WI38 (cell line): Measurements from ENCODE around the gene MLXIPL.

Experiments used
- H3K4me3 ChIP-seq: 2 replicates; pipeline ENCODE4 v1.5.1; 2011; ENCODE audit warnings: low read depth, mild to moderate bottlenecking, control low read depth, low read length
- TF ChIP-seq, protein P1 (sequence below): IDR thresholded peaks from 2 replicates; pipeline ENCODE4 v1.5.1; 2012; ENCODE audit warnings: low read depth, mild to moderate bottlenecking, control low read depth, low read length

The MLXIPL gene, protein sequence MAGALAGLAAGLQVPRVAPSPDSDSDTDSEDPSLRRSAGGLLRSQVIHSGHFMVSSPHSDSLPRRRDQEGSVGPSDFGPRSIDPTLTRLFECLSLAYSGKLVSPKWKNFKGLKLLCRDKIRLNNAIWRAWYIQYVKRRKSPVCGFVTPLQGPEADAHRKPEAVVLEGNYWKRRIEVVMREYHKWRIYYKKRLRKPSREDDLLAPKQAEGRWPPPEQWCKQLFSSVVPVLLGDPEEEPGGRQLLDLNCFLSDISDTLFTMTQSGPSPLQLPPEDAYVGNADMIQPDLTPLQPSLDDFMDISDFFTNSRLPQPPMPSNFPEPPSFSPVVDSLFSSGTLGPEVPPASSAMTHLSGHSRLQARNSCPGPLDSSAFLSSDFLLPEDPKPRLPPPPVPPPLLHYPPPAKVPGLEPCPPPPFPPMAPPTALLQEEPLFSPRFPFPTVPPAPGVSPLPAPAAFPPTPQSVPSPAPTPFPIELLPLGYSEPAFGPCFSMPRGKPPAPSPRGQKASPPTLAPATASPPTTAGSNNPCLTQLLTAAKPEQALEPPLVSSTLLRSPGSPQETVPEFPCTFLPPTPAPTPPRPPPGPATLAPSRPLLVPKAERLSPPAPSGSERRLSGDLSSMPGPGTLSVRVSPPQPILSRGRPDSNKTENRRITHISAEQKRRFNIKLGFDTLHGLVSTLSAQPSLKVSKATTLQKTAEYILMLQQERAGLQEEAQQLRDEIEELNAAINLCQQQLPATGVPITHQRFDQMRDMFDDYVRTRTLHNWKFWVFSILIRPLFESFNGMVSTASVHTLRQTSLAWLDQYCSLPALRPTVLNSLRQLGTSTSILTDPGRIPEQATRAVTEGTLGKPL

DNA sequence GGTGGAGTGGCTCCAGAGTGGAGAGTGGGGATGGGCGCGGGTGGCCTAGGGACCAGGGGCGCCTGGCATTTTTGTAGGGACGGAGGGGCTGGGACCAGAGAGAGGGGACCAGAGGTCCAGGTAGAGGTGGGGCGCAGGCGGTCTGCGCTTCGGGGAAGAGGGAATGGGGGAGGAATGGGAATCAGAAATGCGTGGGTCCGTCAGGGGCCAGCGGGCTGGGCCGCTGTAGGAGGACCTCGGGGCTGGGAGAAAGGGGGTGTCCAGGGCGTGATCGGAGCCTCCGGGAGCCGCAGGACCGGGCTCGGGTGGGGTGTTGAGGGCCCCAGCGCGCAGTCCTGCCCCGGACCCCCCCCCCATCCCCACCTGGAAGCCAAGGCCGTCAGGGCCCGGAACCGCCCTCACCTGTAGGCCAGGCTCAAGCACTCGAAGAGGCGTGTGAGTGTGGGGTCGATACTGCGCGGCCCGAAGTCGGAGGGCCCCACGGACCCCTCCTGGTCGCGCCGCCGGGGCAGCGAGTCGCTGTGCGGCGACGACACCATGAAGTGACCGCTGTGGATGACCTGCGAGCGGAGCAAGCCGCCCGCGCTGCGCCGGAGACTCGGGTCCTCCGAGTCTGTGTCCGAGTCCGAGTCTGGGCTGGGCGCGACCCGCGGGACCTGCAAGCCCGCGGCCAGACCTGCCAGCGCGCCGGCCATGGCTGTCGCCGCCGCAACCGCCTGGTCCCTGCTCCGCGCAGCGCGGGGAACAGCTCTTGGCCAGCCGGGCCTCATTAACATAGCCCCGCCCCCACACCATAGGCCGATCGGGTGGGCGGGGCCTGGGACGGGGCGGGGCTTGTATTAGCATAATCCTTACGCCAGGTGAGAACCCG lies at the start of gene MLXIPL:
MLXIPL (minus strand) TSS at position 725 of the 871 bp plus-strand sequence; CDS start at position 695, 30 bp downstream.
- no peak within 1 kb of the TSS for H3K4me3 ChIP-seq
- TF ChIP-seq, protein P1, sequence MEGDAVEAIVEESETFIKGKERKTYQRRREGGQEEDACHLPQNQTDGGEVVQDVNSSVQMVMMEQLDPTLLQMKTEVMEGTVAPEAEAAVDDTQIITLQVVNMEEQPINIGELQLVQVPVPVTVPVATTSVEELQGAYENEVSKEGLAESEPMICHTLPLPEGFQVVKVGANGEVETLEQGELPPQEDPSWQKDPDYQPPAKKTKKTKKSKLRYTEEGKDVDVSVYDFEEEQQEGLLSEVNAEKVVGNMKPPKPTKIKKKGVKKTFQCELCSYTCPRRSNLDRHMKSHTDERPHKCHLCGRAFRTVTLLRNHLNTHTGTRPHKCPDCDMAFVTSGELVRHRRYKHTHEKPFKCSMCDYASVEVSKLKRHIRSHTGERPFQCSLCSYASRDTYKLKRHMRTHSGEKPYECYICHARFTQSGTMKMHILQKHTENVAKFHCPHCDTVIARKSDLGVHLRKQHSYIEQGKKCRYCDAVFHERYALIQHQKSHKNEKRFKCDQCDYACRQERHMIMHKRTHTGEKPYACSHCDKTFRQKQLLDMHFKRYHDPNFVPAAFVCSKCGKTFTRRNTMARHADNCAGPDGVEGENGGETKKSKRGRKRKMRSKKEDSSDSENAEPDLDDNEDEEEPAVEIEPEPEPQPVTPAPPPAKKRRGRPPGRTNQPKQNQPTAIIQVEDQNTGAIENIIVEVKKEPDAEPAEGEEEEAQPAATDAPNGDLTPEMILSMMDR = no peak

DNA sequence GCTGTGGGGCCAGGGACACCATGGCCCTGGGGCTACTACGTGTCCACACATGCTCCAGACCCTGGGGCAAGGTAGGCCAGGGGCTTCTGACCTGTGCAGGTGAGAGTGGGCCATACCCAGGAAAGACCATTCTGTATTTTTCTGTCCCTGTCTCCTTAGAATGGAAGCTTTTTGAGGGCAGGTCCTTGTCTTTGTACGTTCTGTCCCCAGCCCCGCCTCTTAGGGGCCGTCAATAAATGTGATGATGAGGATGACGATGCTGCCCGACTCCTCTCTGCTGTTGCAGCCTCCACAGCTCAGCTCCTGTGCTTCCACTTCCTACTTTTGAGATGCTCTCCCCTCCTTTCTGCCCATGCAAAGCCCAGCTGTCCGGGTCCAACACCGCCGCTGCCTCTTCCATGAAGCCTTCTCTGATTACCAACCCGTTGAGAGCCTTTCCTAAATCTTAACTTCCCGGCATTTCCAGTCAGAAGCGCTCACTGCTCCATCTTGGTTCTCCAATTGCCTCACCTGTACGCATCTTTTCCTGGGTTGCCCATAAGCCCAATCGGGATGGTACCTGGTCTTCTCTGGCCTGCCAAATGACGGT lies 47.6 kb upstream of the MLXIPL start:
- H3K4me3 ChIP-seq = no peak overlapping the region
- TF ChIP-seq, protein P1 = no peak

DNA sequence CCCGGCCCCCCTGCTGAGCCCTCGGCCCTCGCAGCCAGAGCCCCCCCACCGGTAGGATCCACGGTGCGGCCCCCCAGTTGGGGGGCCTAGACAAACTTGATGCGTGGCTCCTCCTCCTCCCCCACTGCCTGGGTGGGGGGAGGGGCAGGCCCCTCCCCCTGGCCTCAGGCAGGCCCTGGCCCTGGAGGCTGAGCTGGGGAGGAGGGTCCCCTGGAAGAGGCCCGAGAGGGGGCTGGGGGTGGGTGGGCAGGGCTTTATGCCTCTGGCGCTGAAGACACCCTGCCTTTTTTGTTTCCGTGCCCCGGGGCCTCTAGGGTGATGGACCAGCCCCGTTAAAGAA lies 47.0 kb upstream of the MLXIPL start:
- no peak overlapping the region for H3K4me3 ChIP-seq
- TF ChIP-seq, protein P1 = no peak

DNA sequence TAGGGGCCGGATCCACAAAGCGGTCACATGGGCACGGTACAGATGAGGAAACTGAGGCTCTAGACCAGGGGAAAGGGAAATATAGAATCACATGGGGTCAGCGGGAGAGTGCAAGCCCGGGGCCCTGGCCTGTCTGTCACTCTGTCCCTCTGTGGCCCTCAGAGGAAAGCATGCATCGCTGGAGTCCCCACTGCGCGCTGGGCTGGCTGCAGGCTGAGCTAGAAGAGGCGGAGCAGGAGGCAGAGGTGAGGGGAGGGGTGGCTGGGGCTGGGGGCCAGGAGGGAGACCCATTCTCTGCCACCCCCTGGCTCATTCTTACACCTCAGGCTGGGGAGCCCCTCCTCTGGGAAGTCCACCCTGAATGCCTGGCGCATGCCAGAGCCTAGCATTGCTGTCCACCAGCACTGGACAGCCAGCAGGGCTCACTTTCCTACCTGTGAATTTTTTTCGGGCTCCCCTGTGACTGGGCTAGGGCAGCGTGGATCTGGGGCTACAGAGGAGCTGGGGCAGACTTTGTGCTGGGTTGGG lies 45.6 kb upstream of the MLXIPL start:
- TF ChIP-seq, protein P1 = no peak
- no peak overlapping the region for H3K4me3 ChIP-seq

DNA sequence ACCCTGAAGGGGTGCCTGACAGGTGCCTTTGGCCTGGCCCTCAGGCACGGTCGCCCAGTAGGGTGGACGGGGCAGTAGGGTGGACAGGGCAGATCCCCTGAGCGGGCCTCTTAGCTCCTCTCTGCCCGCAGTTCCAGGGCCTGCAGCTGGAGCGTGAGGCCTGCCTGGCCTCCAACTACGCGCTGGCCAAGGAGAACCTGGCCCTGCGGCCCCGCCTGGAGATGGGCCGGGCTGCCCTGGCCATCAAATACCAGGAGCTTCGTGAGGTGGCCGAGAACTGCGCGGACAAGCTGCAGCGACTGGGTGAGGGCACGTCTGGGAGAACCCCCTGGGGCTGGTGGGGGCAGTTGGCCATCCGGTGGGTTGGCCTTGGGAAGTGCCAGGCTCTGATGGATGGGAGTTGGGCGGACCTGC lies 45.0 kb upstream of the MLXIPL start:
- H3K4me3 ChIP-seq = peak overlapping the region; percentile 78; the same call in 1 of the 2 replicates
- TF ChIP-seq, protein P1 = no peak

DNA sequence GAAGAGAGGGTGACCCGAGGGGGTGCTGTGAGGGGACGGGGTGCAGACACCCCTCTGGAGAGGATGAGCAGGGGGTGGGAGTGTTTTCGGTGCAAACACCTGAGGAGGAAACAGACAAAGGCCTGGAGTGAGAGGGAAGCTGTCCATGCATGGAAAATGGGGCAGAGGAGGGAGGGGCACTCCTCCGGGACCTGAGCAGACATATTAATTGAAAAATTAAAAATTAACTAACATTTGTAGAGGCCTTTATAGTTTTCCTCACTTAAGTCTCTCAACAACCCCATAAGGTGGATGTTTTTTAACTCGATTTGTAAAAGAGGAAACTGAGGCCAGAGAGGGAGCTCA lies 44.5 kb upstream of the MLXIPL start:
- TF ChIP-seq, protein P1 = no peak
- peak overlapping the region; percentile 78 for H3K4me3 ChIP-seq
